ENCODE measurements around the gene WNT5A. TPM values are rescaled to one million over a fixed set of nuclear protein-coding genes. Genes with fewer than 3 reads are reported as not detected.
A peak's percentile ranks its signal among the peaks of the same experiment; 100 is the strongest.
"Not testable (repeated sequence)": the region's sequence is repeated elsewhere in the genome, so short reads cannot be mapped to it uniquely, and the experiment has no call there.

Gene WNT5A
- total RNA-seq, 2 donors from 2014 or later: 5.9 to 15.0 TPM

GRCh38 chr3:55508335-55508734 lies 21.2 kb upstream of the WNT5A start:
- intact Hi-C loops (cut with DNase I): no loop called here
- Histone ChIP-seq H3K36me3 (replicated peaks in 1 of 2; ENCODE audit: insufficient read depth in 1 of 2, low read depth in 2 of 2) (no peaks in the 10 kb centered on the region), H3K9me3 (no peaks in the 10 kb centered on the region), H3K27ac (no peak overlapping the region), H3K27me3 (no peaks in the 10 kb centered on the region), H3K4me1 (no peaks in the 10 kb centered on the region), H3K4me3 (no peak overlapping the region)
- WGBS, 2 donors: 86 to 90% methylated on average over 8 of the region's 8 CpGs
- DNase-seq (no peak), ATAC-seq (no peak)
- TF ChIP-seq POLR2A (IDR thresholded peaks at IDR 0.05) (no peak), CTCF (IDR thresholded peaks at IDR 0.05) (no peak)

- Histone ChIP-seq H3K36me3 (replicated peaks in 1 of 2; ENCODE audit: insufficient read depth in 1 of 2, low read depth in 2 of 2) (no peaks in the 10 kb centered on the region), H3K27ac (no peak overlapping the region), H3K9me3 (no peaks in the 10 kb centered on the region), H3K4me1 (no peaks in the 10 kb centered on the region), H3K4me3 (no peak overlapping the region), H3K27me3 (no peaks in the 10 kb centered on the region)
- TF ChIP-seq POLR2A (IDR thresholded peaks at IDR 0.05): no peak
- no peak for TF ChIP-seq CTCF (IDR thresholded peaks at IDR 0.05)
- 81 to 90% methylated on average over 1 of the region's 1 CpG for WGBS, 2 donors
- no peak for ATAC-seq
- no peak for DNase-seq
- intact Hi-C loops (cut with DNase I): no loop called here
These were observed 20.7 kb upstream of the WNT5A start for GRCh38 chr3:55507808-55508207.

- no peaks in the 10 kb centered on the region for H3K9me3 ChIP-seq
- no peaks in the 10 kb centered on the region for H3K27me3 ChIP-seq
- no peaks in the 10 kb centered on the region for H3K4me1 ChIP-seq
- 35 to 37% methylated on average over 4 of the region's 4 CpGs for WGBS, 2 donors
- H3K4me3 ChIP-seq: no peak overlapping the region
- DNase-seq (peak in 2 of 4 donors; percentile 21 to 25), ATAC-seq (no peak)
- TF ChIP-seq POLR2A (IDR thresholded peaks at IDR 0.05): no peak
- no peak overlapping the region for H3K27ac ChIP-seq
- intact Hi-C loops (cut with DNase I): no loop called here
- no peaks in the 10 kb centered on the region for H3K36me3 ChIP-seq (replicated peaks in 1 of 2; ENCODE audit: insufficient read depth in 1 of 2, low read depth in 2 of 2)
These were observed 18.7 kb upstream of the WNT5A start for GRCh38 chr3:55505776-55506175.

- H3K9me3 ChIP-seq; H3K4me1 ChIP-seq; intact Hi-C loops (cut with DNase I); H3K27me3 ChIP-seq; H3K27ac ChIP-seq; H3K4me3 ChIP-seq; H3K36me3 ChIP-seq (replicated peaks in 1 of 2; ENCODE audit: insufficient read depth in 1 of 2, low read depth in 2 of 2): not testable (repeated sequence)
- DNase-seq (peak; percentile 68 to 75 (median 73)), ATAC-seq (peak; percentile 87)
- 22 to 25% methylated on average over 6 of the region's 6 CpGs for WGBS, 2 donors
- TF ChIP-seq CTCF (IDR thresholded peaks at IDR 0.05) (peak in 6 of 7 experiments; percentile 35 to 71 (median 62)), POLR2A (IDR thresholded peaks at IDR 0.05) (peak in 1 of 3 donors; percentile 51)
These were observed 18.0 kb upstream of the WNT5A start for GRCh38 chr3:55505102-55505501.

- Histone ChIP-seq H3K4me3 (no peak overlapping the region), H3K4me1 (no peaks in the 10 kb centered on the region), H3K27ac (no peak overlapping the region), H3K36me3 (replicated peaks in 1 of 2; ENCODE audit: insufficient read depth in 1 of 2, low read depth in 2 of 2) (no peaks in the 10 kb centered on the region), H3K9me3 (no peaks in the 10 kb centered on the region), H3K27me3 (no peaks in the 10 kb centered on the region)
- no peak for TF ChIP-seq POLR2A (IDR thresholded peaks at IDR 0.05)
- no peak for TF ChIP-seq CTCF (IDR thresholded peaks at IDR 0.05)
- ATAC-seq (no peak), DNase-seq (no peak)
- intact Hi-C loops (cut with DNase I): no loop called here
- WGBS, 2 donors: 68 to 80% methylated on average over 3 of the region's 3 CpGs
These were observed 14.8 kb upstream of the WNT5A start for GRCh38 chr3:55501905-55502304.

All from body of pancreas (tissue), 4 donors.